T-helper 17 cell (primary cell): ENCODE data around the gene SLCO4A1. TPM values are rescaled to one million over a fixed set of nuclear protein-coding genes. Genes with fewer than 3 reads are reported as not detected.

ENCODE experiments used
- total RNA-seq, 4 donors: library from RNA in 2 of 4; stranded (reverse) in 2 of 4; gene quantifications; one replicate each; pipeline ENCODE4 v1.2.3 and lab custom pipeline; 2022 to 2026

The SLCO4A1 gene
- total RNA-seq, 2 donors from 2014 or later = 1.9 TPM

Other genes starting within 250 kb of the SLCO4A1 start
- 1 to 10 TPM; 4.5 to 5.6 TPM for gene CABLES2, start 235.2 kb upstream of the SLCO4A1 start, total RNA-seq
- not detected for gene RBBP8NL, start 215.0 kb upstream of the SLCO4A1 start, total RNA-seq
- not detected for gene GATA5, start 166.5 kb upstream of the SLCO4A1 start, total RNA-seq
- under 1 TPM in 1 of 2 donors, not detected in 1; 0.10 TPM for gene NTSR1, start 66.3 kb downstream of the SLCO4A1 start, total RNA-seq
- gene MRGBP, start 154.0 kb downstream of the SLCO4A1 start, total RNA-seq = 1 to 10 TPM; 6.5 to 6.8 TPM
- gene OGFR, start 162.3 kb downstream of the SLCO4A1 start, total RNA-seq = 10 to 100 TPM; 39.4 to 41.3 TPM
- gene COL9A3, start 174.5 kb downstream of the SLCO4A1 start, total RNA-seq = not detected
- 1 to 10 TPM; 4.4 to 5.0 TPM for gene TCFL5, start 219.3 kb downstream of the SLCO4A1 start, total RNA-seq